Activated CD8-positive, alpha-beta memory T cell treated with anti-CD3 and anti-CD28 coated beads for 48 hours (primary cell): ENCODE measurements around the gene SMARCD3.

ENCODE experiments used
- DNase-seq, 3 experiments: peaks; one replicate each; pipeline ENCODE4 v3.0.0-alpha.2; 2020; ENCODE audit warnings: low read depth in 2 of 3, low spot score in 2 of 3

SMARCD3 gene

DNA sequence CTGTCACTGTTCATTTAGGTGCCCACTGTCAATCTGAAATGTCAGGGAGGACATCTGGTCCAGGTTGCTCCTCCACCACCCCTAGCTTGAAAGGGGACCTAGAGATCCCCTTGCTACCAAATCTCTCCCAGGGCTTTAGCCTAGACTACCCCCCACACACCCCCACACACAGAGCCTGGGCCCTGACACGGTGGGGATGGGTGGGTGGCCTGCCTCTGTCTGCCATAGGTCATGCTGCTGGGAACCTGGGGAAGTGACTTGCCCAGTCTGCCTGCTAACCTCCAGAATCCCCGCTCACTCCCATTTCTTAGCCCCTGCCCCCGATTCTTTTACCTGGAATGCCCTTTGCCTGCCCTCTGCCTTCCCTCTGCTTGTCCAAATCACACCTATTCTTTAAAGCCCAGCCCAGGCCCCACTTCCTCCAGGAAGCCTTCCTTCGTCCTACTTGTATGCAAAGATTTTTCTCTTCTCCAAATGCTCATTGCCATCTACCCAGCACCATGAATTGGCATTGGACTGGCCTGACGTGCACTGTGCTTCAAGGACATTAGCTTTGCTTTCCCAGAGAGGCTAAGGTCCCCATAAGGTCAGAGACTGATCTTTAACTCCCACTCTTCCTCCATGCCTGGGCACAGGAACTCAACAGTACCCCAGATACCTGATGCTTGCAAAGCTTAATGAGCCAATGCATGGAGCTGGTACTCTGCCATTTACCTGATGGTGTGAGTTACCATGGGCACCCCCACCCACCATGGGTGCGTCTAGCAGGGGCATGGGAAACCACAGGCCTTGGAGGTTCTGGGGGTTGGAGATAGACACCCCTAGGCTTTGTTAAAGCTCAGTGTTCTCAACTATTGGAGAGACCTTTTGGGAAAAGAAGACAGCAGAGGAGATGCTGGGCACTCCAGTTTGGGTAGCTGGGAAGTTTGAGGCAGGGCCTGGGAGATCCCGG lies 2.0 kb upstream of the SMARCD3 start:
- no peak for DNase-seq

GRCh38 chr7:151249732-151250072 lies 1.2 kb upstream of the SMARCD3 start:
- DNase-seq = no peak

DNA sequence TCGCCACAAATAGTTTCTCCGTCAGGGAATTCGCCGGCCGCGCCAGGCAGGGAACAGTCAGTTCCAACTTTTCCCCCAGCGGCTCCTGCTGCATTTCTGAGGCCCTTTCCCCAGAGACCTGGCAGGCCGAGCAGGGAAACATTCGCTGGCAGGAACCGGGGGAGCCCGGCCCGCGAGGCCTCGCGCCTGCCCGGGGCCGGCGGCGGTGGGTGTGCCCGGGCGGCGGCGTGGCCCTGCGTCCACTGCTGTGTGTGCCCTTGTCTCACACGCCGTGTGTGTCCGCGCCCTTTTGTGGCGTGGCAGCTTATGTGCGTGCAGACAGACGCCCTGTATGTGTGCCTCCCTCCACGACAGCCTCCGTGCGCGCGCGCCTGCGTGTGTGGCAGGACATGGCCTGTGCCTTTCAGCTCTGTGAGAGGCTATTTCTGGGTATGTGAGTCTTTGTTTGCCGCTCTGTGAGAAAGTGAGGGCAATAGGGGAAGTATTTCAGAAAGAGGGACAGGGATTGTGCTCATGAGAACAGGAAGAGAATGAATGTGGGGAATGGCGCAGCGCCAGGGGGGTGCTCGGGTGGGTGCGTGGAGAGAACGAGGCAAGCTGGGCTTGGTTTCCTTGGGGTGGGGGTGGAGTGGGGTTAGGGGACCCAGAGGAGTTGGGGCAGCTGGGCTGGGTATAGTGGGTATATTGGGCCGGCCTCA lies 689 bp upstream of the SMARCD3 start:
- DNase-seq = no peak

DNA sequence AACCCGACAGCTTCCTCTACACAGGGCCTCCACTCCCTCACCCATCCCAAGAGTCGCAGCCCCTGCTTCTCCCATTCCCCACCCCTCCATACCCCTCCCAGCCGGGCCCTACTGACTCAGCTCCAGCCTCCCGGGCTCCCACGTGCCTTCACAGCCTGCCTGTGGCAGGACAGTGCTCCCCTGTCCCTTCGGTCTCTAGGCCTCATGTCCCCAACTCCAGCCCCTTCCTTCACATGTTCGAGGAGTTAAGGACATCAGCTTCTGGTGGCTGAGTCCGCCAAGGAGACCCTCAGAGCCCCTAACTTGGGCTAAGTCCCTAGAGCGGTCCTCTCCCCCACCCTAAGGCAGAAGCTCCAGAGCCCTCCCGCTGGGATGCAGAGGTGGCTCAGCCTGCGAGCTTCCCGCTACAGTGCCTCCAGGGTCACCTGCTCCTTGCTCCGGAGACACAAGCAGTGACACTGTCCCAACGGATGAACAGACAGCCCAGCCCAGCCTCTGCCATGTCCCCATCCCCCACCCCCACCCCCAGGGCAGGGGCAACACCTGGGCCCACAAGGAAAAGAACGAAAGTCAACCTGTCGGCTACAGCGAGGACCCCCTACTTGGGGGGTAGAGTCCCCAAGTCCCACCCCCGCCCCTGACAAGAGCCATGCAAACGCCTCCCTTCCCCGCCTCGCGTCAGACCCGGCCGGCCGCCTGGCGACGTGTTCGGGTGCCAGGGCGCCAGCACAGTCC lies 716 bp downstream of the SMARCD3 start:
- DNase-seq = no peak

- DNase-seq = no peak
Observed at GRCh38 chr7:151246851-151247580, 1.5 kb downstream of the SMARCD3 start.

DNA sequence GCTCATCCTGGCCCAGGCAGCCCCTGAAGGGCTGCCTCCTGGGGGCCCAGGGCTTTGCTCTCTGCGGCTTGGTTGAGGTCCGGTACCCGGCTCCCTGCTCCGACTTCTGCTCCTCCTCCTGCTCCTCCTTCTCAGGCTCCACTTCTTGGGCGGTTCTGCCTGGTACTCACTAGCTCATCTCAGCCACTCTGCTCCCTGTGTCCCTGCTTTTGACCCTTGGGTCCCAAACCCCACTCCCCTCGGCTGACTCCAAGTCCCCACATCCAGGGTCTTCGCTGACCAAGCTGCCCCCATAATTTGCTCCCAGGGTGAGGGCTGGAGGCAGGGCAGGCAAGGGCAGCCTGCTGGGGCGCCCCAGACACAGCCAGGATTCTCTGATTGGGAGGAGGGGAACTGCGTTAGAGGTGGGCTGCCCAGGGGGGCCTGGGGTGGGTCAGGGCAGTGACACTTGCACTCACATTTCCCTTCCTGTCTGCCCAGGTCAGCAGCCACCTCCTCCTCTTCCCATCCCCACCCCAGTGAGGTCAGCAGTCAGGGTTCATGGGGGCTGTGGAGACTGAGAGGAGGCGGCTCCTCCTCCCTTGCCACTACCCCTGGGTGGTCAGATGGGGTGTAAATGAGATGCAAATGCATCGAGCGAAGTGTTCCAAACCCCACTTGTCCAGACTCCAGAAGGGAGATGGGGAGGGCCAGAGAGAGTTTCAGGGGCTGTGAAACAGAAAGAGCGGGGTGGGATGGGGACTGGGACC lies 2.2 kb downstream of the SMARCD3 start:
- no peak for DNase-seq

DNA sequence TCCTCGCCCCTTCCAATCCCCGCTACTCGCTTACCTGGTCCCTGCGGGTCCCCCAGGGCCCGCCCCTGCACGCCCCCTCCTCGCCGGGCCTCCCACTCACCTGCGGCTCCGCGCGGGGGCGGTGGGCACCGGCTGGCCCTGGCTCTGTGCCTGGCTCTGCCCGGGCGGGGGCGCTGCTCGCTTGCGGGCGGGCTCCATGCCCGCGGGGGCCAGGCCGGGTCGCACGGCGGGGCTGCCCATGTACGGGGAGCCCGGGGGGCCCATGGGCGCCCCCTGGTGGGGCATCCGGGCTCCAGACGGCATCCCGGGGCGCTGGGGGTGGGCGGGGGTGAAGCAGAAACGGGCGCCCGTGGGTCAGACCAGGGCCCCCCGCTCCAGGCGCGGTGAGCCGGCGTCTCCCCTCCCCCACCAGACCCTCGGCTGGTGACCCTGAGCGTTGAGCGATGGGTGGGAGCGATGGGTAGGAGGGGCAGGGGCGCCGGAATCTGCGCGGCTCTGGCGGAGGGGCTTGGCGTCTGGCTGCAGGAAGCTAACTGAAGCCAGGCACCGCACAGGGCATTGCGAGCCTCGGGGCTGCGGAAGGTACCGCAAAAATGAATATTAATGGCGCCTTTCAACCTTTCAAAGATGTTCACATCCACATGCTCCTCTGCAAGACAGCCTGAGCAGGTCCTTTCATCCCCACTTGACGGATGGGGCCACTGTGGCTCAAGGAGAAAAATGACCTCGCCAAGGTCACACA lies 3.0 kb downstream of the SMARCD3 start:
- peak in 1 of 3 experiments; percentile 46 for DNase-seq

DNA sequence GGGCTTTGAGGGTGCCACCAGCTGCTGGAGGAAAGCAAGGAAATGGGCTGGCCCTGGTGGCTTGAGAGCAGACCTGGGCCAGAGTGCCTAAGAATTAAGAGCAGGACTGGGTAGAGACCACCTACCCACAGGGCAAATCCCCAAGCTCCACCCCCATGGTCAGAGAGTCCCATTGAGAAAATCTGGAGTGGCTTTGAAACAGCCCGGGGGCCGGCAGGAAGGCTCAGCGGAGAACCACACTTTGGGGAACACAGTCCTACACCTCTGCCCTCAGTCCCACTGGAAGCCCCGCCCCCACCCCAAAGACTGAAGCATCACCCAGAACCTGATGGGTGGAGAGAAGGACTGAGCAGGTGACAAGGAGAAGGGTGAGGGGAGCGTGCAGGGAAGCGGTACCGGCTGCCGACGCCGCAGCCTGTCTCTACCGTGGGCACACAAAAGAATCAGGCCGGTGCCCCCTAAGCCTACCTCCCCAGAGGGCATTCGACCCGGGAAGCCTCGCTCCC lies 3.6 kb downstream of the SMARCD3 start:
- DNase-seq = no peak

DNA sequence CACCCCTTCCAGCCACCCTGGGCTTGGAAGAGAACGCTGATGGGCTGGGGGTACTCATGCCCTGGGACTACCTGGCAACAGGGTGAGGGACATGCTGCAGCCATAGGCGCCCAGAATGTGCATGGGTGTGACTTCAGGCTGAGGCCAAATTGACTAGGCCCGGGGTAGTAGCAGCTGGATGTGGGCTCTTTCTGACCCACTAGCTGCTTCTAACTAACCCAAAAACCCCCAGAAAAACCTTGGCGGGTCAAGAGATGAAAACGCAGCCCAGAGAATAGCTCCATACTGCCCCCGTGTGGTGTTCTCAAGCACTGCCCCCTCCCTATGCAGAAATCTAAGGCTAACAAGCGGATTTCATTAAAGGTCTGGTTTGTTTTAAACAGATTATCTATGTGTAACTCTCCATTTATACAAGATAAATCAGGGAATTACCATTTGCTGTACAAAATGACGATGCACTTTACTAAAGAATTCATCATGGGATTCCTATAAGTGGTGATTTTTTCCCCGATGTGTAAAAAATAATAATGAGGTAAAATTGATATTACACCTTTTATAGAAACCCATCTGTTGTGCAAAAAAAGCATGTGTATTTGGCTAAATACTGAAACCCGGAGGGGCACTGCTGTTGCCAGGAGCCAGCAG lies 4.2 kb downstream of the SMARCD3 start:
- DNase-seq = no peak

- DNase-seq = no peak
Observed at GRCh38 chr7:151243408-151244195, 4.9 kb downstream of the SMARCD3 start.

- DNase-seq = no peak
Observed at GRCh38 chr7:151243045-151243349, 5.5 kb downstream of the SMARCD3 start.

- DNase-seq = no peak
Observed at GRCh38 chr7:151242159-151243044, 6.1 kb downstream of the SMARCD3 start.

DNA sequence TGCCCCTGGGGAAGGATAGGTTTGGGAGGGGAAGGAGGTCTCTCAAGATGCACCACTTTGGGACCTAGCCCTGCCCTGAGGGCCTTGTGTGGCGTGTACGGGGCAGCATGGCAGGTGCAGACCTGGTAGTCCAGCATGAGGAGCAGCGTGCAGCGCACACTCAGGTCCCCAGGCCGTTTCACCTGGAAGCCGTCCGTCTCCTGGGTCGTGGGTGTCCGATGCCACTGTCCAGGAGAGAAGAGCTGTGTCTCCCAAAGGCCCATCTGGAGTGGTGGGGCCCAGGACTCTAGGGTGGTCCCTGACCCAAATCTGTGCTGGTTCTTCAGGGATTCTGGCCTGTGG lies 6.8 kb downstream of the SMARCD3 start:
- no peak for DNase-seq

DNA sequence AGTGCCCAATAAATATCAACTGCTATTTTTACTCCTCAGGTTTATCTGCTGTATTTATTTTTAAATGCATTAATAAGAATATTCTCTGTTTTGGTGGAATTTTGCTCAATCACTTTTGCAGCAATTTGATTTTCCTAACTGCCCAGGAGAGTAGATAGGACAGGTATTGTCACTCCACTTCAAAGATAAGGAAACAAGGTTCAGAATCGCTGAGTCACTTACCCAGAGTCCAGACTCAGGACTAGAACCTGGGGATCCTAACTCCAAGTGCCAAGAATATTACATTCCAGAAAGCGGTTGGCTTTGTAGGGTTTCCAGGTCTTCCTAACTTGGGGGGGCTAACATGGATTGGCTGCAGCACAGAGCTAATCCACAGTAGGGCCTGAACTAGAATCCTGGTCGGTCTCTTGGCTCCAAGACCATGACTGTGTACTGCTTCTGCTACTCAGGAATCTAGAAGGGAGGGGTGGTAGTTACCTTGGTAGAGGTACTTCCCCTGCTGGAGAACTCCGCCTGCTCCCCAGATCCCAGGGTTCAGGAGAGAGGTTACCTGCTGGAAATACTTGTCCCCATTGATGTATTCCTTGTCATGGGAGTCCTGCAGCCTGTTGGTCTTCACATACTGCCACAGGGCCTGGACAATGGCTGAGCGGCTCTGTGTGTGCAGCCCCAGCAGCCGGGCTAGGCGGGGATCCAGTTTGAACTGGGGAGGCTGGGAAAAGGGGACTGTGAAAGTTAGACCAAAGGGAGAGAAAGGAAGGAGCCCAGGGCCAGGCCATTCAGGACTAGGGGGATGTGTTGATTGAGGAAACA lies 7.3 kb downstream of the SMARCD3 start:
- DNase-seq = no peak

- no peak for DNase-seq
Observed at GRCh38 chr7:151240536-151240935, 8.0 kb downstream of the SMARCD3 start.

DNA sequence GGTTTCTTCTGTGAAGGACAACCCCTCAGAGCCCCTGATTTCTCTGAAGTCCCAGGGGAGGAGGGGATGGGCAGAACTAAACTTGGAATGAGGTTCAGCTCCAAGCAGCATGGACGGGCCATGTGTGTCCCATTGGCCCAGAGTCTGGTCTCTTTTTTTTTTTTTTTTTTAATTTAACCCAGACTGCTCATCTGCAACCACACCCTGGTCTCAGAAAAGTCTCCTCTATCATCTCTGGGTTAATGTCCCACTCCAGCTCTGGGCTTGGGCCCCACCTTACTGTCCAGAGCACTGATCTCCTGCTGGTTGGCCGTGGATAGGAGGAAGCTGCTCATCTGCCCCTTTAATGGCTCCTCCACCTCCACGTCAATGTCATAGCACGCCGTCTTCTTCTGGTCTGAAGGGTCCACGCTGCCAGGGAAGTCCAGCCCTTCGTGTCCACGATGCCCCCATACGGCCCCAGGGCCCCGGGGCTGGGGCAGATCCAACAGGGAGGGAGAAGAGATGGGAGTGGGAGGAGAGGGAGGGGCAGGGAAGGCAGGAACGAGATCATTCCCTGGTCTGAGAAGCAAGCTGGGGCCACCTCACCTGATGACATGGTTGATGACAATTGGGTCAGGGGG lies 8.5 kb downstream of the SMARCD3 start:
- DNase-seq = no peak
